ENCODE measurements around the gene GPR148.
A peak's percentile ranks its signal among the peaks of the same experiment; 100 is the strongest.

The GPR148 gene

DNA sequence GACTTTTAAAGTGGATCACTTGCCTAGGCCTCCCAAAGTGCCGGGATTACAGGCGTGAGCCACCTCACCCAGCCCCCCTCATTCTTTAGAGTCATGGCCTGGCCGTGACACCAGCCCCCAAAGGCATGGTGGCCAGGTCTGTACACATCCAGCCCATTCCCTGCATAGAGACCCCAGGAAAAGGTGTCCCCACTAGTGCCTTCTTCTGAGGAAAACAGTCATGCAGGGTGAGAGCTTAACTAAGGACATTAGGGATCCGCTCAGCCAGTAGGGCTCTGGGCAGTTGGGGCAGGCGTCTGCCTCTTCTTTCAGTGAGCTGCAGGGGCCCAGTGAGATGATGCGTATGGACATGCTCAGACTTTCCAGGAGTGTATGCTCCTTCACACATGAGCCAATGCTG, 20.8 kb downstream of the GPR148 start:
- no peak for DNase-seq (ENCODE audit: low spot score)

DNA sequence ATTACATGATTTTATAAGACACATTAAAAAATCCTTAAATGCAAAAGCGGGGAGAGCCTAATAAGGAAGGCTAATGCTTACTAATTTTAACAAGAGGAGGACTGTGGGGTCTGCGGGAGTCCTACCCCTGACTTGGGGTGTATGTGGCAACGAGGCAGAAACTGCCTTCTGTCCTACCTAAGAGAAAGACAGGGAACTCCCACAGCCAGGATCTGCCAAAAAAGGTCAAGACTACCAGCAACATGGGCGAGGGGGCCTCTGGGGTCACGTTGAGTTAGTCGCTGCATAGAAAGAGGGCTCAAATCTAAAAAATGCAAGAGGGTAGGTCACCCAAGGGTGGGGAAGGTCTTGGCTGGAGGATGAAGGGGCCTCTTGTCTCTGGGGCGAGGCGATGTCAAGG, 25.9 kb downstream of the GPR148 start:
- no peak for DNase-seq (ENCODE audit: low spot score)

DNA sequence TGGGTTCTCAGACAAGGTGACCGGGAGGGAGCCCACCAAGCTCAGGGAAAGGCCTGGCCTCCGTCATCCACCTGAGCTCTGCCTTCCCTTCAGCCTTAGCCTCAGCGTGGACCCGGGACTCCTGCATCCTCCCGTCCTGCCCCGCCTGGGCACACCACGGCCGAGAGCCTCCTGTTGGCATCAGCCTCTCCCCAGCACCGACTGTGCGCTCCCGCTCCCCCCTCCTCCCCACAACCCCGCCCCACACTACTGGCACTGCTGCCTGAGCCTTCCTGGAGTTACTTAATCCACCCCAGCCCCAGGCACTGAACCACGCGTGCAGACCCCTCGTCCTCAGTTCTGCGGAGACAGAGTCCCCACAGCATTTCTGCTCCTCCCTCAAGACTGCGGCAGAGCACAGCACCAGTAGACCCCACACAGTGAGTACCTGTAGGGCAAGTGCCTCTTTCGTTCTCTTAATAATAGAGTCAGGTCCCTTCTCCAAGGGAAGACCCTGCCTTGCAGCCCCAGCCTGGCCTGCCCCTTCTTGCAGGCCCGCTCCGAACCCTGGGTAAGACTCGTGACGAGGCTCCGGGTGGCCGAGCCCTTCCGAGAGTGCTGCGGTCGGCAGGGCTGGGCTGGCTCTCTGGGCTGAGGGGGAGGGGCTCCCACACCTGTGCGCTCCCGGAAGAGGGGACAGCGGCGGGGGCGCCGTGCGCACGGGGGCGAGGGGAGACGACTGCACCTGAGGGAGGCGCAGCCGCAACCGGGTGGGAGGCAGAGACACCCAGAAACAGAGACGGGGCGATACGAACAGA, 26.6 kb downstream of the GPR148 start, which contains the start of gene AMER3:
TSS of gene AMER3 (plus strand) at position 285 of the 797 bp plus-strand sequence. CDS start 6,533 bp downstream, outside the sequence.
- no peak for DNase-seq (ENCODE audit: low spot score)

- peak; percentile 22 for DNase-seq (ENCODE audit: low spot score)
Observed at GRCh38 chr2:130756053-130756873, 27.4 kb downstream of the GPR148 start.

- DNase-seq (ENCODE audit: low spot score): no peak
Observed at GRCh38 chr2:130756874-130757668, 28.2 kb downstream of the GPR148 start.

DNA sequence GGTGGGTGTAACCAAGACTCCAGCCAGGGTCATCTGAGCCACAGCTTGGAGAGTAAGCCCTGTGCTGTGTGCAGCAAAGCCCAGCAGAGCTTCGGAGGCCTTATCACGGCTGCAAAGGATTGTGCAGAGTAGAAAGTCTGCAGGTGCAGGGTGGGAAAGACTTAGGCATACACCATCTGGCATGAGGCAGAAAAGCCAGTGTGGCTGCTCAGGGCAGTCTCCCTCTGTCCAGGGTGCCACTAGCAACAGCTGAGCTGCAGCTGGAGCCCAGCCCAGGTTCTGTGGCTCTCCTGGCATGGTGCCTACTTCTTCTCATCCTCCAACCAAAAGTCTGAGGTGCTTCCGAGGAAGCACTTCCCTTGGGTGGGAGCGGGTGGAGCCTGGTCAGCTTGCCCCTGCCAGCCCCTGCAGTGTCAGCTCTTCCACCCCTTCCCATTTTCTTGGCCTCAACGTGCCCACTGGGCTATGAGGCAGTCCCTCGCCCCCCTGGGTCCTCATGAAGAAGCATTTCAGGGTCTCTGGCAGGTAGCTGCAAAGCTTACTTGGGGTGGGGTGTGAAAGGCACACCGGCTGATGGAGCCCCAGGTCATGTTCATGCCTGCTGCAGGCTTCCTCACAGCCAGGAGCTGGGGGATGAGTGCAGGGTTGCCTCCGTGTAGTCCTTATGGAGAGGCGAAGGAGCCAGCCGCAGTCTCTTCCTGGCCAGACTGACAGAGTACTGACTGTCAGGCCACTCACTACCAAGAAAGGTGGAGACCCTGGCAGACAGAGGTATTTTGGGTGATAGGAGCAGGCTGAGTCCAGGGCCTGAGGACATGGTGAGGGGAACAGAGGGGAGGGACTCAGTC, 31.3 kb downstream of the GPR148 start:
- peak; percentile 10 for DNase-seq (ENCODE audit: low spot score)

DNA sequence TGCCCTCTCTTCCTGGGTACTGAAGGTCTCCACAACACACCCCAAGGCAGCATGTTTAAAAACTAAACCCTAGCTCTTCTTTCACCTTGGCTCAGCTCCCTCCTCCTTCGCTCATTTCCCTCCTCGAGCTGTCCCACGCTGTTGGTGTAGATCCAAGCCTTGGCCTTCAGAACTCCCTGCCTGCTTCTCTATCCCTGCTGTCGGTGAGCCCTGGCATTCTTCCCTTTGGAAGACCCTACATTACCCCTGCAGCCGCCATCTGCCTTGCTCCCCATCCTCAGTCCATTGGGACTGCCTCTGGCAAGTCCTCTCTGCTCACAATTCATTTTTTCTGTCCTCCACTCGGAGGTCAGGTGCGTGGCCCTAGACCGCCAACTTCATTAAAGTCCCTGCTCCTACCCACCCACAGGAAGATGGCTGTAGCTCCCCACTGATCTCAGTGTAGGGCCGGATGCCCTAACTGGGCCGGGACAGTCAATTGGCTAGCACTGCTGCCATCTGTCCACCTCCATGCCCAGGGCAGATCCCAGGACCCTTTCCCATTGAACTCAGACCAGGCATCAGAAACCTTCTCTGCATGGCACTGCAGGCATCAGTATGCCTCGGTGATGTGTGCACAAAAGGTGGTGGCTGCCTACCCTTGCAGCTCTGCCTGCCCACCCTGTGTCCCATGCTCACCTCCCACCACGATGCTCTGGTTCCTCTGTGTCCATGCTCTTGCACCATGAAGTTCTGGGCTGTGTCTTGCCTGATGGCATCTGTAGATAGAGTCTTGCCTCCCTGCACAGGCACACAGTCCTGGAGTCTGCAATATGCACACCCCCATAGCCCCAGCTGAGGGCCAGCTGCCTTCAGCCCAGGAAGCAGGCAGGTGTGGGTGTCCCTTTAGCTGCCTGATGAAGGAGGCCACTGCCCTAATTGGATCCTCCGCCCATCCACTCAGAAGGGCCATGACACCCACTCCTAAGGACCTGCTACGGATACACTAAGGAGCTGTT, 32.2 kb downstream of the GPR148 start:
- no peak for DNase-seq (ENCODE audit: low spot score)

GRCh38 chr2:130762031-130762909, 33.4 kb downstream of the GPR148 start:
- no peak for DNase-seq (ENCODE audit: low spot score)

DNA sequence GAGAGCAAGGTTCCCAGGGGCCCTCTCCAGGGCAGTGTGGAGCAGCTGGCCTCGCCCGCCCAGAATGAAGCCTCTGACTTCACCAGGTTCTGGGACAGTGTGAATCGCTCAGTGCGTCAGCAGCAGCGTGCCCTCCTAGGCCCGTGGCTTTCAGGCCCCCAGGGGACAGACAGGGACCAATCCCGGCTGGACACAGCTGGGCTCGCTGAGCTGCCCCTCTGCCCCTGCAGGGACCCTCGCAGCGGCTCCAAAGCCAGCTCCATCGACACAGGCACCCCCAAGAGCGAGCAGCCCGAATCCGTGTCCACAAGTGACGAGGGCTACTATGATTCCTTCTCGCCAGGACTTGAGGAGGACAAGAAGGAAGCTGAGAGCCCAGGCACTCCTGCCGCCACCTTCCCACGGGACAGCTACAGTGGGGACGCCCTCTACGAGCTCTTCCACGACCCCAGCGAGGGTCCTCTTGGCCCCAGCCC, 34.1 kb downstream of the GPR148 start:
- no peak for DNase-seq (ENCODE audit: low spot score)

DNA sequence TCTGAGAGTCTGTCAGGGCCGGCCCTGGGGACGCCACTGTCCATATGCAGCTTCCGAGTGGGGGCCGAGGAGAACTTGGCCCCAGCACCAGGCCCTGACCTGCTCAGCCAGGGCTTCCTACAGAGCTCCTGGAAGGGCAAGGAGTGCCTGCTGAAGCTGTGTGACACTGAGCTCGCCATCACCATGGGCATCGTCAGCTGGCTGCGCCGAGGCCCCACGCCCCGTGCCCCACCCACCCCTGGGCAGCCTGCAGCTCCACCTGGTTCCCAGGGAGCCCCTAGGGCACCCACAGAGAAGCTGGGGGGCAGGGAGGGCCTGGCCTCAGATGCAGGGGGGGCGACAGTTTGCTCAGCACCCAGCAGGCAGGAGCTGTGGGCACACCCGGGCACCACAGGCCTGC, 34.5 kb downstream of the GPR148 start:
- DNase-seq (ENCODE audit: low spot score): no peak

- DNase-seq (ENCODE audit: low spot score): no peak
Observed at GRCh38 chr2:130764035-130764820, 35.4 kb downstream of the GPR148 start.

DNA sequence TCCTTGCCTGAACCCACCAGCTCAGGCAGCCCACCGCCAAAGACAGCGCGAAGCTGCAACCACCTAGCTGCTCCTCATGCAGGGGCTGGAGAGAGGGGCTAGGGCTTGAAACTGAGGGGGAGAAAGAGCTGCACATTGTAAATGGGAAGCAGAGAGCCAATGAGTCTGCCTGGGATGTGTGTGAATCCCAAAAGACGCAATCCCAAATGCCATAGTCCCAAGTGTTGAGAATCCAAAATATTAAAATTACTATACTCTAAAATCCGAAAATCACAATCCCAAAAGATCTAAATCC, 35.9 kb downstream of the GPR148 start:
- DNase-seq (ENCODE audit: low spot score): no peak

GRCh38 chr2:130765464-130765863, 36.6 kb downstream of the GPR148 start:
- DNase-seq (ENCODE audit: low spot score): no peak

GRCh38 chr2:130766037-130766436, 37.2 kb downstream of the GPR148 start:
- no peak for DNase-seq (ENCODE audit: low spot score)

DNA sequence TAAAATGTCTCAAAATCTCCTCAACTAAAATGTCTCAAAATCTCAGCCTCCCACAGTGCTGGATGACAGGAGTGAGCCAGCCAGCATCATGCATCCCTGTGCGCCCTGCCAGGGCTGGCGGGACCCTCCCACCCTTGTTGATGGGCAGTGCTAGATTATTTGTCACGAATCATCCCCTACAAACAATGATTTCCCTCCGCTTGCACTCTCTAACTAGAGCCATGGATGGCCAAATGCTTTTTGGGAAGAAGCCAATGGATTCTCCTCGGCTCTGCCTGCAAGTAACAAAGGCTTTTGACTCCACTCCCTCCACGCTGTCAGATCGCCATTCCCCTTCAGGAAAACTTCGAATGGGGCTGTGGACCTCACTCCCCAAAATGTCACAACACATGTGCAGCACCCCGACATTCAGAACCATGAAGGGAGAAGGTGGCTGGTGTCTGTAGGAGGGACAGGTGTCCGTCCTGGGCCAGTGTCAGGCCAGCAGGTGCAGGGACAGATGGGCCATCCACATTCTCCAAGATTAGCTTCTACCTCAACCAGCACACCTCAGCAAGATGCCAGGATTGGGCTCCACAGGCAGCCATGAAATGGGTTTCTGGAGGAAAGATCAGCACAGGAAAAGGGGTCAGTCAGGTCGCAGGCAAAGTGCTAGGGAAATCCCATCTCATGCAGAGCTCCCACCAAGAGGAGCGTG, 38.0 kb downstream of the GPR148 start:
- no peak for DNase-seq (ENCODE audit: low spot score)

GRCh38 chr2:130767408-130767775, 38.5 kb downstream of the GPR148 start:
- no peak for DNase-seq (ENCODE audit: low spot score)

DNA sequence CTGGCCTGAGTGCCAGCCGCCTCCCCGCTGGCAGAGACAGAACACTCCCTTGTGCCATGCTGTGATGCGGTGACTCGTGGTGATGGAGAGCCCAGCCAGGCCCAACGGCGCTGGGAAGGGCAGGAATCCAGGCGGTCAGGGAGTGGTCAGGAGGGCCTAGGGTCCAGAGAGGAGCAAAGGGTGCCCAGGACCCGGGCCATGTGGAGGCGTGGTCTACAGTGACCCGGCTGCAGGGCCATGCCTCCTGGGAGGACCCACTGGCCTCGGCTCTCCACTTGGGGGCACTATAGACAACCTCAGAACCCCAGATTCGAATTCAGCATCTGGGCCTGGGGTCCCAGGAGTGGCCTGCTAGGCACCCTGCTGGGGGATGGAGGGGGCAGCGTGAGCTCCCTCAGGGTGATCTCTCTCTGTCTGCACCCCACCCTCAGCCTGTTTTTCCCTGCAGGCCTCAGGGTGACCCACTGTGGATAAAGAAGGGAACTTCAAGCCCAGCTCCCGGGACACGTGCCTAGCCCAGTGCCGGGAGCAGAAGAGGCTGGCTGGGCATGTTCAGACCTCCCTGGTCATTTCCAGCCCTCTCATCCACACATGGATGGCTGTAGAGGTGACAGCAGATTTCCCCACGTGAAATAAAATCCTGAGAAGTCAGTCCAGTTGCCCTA, 39.5 kb downstream of the GPR148 start:
- no peak for DNase-seq (ENCODE audit: low spot score)

All from kidney tubule cell (primary cell).